Measurements from ENCODE around the gene KIF16B. TPM values are rescaled to one million over a fixed set of nuclear protein-coding genes. Genes with fewer than 3 reads are reported as not detected.
"Not testable (repeated sequence)": the region's sequence is repeated elsewhere in the genome, so short reads cannot be mapped to it uniquely, and the experiment has no call there.

Gene KIF16B
- total RNA-seq, 1 donor from 2014 or later: 22.1 TPM

GRCh38 chr20:16284385-16285100, 288.7 kb downstream of the KIF16B start:
- DNase-seq: no peak

GRCh38 chr20:16283978-16284377, 289.3 kb downstream of the KIF16B start:
- DNase-seq: no peak

- no peak for DNase-seq
Observed at GRCh38 chr20:16283307-16283706, 289.9 kb downstream of the KIF16B start.

- DNase-seq: no peak
Observed at GRCh38 chr20:16280219-16280618, 293.0 kb downstream of the KIF16B start.

- no peak for DNase-seq
Observed at GRCh38 chr20:16279320-16279719, 293.9 kb downstream of the KIF16B start.

GRCh38 chr20:16273812-16274555, 299.3 kb downstream of the KIF16B start:
- peak; percentile 9 for DNase-seq

GRCh38 chr20:16272780-16273360, 300.4 kb downstream of the KIF16B start:
- DNase-seq: no peak

- DNase-seq: no peak
Observed at GRCh38 chr20:16271450-16271849, 301.8 kb downstream of the KIF16B start.

- no peak for DNase-seq
Observed at GRCh38 chr20:16270989-16271388, 302.3 kb downstream of the KIF16B start.

- no peak for DNase-seq
Observed at GRCh38 chr20:16270314-16270931, 302.8 kb downstream of the KIF16B start.

- no peak for DNase-seq
Observed at GRCh38 chr20:16267526-16267925, 305.7 kb downstream of the KIF16B start.

- DNase-seq: no peak
Observed at GRCh38 chr20:16265334-16265733, 307.9 kb downstream of the KIF16B start.

- no peak for DNase-seq
Observed at GRCh38 chr20:16263582-16263981, 309.7 kb downstream of the KIF16B start.

GRCh38 chr20:16262594-16262993, 310.7 kb downstream of the KIF16B start:
- no peak for DNase-seq

GRCh38 chr20:16261733-16262273, 311.4 kb downstream of the KIF16B start:
- no peak for DNase-seq

GRCh38 chr20:16260911-16261310, 312.3 kb downstream of the KIF16B start:
- DNase-seq: no peak

- DNase-seq: not testable (repeated sequence)
Observed at GRCh38 chr20:16260133-16260532, 313.1 kb downstream of the KIF16B start.

- no peak for DNase-seq
Observed at GRCh38 chr20:16258766-16259165, 314.5 kb downstream of the KIF16B start.

- no peak for DNase-seq
Observed at GRCh38 chr20:16257813-16258430, 315.3 kb downstream of the KIF16B start.

- DNase-seq: peak; percentile 20
Observed at GRCh38 chr20:16257021-16257420, 316.2 kb downstream of the KIF16B start.

GRCh38 chr20:16246870-16247269, 326.4 kb downstream of the KIF16B start:
- DNase-seq: no peak

GRCh38 chr20:16246291-16246690, 327.0 kb downstream of the KIF16B start:
- no peak for DNase-seq
